Measurements from ENCODE around the gene R3HDM1.
"Not testable (repeated sequence)": the region's sequence is repeated elsewhere in the genome, so short reads cannot be mapped to it uniquely, and the experiment has no call there.

The R3HDM1 gene

GRCh38 chr2:135647836-135648579 is 116.7 kb downstream of the R3HDM1 start:
- DNase-seq, result no peak

DNA sequence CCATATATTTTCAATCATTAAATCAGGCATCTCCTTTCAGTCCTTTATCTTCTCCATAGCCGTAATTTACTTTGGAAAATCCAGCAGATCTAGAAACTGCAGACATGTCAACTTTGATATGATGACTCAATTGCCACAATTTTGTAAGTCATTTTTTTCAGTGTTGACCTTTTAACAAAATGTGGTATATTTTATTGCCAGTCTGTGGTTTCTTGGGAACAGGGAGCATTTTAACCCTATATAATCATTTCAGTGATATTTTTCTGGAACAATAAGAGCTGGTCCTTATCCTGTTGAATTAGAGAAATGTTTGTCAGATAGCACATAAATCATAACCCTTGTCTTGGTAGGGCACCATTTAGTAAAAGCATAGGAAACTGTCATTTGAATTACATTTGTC is 119.4 kb downstream of the R3HDM1 start:
- DNase-seq, result no peak

DNA sequence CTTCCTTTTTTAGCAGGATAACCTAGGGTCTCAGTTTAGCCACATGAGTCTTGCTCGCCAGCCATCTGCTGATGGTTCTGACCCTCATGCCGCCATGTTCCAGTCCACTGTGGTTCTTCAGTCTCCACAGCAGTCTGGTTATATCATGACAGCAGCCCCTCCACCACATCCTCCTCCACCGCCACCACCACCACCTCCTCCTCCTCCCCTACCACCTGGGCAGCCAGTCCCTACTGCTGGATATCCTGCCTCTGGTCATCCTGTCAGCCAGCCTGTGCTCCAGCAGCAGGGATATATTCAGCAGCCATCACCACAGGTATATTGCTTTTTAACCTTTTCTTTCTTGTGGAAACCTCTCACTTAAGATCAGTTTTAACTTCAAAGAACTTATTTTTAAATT is 120.4 kb downstream of the R3HDM1 start:
- DNase-seq, result no peak

- DNase-seq, result not testable (repeated sequence)
Measured at GRCh38 chr2:135654239-135654638, 123.0 kb downstream of the R3HDM1 start.

GRCh38 chr2:135657806-135658582 is 126.7 kb downstream of the R3HDM1 start:
- DNase-seq, result peak; percentile 36

DNA sequence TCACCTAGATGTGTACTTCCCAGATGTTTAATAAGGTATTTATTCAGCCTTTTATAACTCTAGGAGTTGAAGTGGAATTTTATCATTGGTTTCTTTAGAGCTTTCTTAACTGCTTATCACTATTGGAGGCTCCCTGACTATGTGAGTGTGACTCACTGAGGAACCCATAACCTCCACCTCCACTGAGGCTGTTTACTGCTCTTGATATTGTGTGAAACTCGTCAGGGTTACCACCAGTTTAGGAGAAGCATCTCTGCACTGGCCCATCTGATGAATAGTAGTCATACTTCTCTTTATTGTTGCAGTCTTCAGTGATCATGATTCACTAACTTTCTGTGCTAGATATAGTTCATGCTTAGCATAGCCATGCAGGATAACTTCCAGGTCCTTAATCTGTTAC is 130.8 kb downstream of the R3HDM1 start:
- DNase-seq, result no peak

DNA sequence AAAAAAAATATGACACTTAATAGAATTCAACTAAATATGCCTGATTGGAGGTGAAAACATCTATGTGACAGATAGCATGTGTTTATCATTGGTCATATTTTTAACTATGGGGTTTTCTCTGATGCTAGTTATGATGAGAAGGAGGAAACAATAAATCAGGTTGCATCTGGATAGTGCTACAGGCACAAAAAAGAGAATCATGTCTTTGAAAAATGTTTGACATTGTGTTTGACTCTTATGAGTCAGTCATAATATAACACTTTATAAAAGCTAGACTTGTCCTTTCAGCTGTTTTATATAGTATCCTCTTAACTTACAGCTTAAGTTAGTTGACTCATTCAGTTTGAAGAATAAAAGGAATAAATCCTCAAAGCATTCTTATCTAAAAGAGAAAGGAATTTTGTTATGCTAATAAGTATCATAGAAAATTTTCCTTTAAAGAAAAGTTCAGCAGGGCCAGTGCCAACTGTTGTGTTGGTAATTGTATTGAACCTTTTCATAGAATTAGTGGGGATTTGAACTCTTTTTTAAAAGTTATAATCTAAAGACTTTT is 131.9 kb downstream of the R3HDM1 start:
- DNase-seq, result no peak

GRCh38 chr2:135664623-135665068 is 133.4 kb downstream of the R3HDM1 start:
- no peak for DNase-seq

DNA sequence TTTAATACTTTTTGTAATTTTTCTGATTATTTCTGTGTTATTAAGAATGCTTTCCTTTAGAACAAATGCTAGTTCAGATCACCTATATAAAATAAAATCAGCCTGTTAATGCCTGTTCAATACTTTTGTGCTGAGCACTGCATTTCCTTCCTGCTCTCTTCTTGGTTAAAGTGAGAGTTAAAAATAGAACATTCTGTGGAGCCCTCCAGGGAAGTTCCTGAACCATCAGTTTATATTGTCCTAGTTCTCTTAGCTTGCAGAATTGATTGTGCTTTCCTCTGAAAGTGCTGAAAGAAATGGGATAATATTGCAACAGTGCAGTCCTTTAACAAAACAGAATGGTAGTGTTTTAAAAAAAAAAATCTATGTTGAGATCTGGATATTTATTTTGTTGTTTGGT is 135.8 kb downstream of the R3HDM1 start:
- no peak for DNase-seq

- no peak for DNase-seq
Measured at GRCh38 chr2:135674453-135674852, 143.2 kb downstream of the R3HDM1 start.

DNA sequence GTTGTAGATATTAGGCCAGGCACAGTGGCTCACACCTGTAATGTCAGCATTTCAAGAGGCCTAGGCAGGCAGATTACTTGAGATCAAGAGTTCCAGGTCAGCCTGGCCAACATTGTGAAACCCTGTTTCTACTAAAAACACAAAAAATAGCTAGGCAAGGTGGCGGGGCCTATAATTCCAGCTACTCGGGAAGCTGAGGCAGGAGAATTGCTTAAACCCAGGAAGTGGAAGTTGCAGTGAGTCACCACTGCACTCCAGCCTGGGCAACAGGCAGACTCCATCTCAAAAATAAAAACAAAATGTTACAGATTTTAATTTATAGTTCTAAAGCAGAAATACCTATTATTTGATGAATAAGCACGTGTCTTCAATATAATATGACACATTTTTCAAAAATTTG is 144.7 kb downstream of the R3HDM1 start:
- no peak for DNase-seq

GRCh38 chr2:135679125-135679524 is 147.8 kb downstream of the R3HDM1 start:
- DNase-seq, result no peak

GRCh38 chr2:135685361-135685760 is 154.1 kb downstream of the R3HDM1 start:
- DNase-seq, result no peak

GRCh38 chr2:135688978-135689377 is 157.7 kb downstream of the R3HDM1 start:
- DNase-seq, result no peak

DNA sequence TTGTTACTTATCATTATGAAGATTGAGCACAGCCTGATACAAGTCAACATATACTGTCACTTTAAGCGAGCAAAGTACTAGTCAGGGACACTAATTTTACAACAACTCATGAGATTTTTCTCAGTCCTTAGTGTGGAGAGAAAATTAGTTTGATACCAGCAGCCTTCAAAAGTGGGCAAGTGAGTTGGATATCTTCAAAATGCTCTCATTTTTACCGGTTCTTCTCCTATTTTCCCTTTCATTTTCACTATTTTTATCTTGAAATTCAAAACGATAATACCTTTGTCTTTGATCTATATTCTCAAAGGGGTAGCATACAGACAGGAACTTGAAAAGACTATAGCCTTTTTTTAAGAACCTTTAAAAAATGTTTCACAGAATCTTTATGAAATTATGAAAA is 158.4 kb downstream of the R3HDM1 start:
- DNase-seq, result no peak

GRCh38 chr2:135694711-135695110 is 163.4 kb downstream of the R3HDM1 start:
- no peak for DNase-seq

GRCh38 chr2:135698838-135699237 is 167.6 kb downstream of the R3HDM1 start:
- DNase-seq, result no peak

DNA sequence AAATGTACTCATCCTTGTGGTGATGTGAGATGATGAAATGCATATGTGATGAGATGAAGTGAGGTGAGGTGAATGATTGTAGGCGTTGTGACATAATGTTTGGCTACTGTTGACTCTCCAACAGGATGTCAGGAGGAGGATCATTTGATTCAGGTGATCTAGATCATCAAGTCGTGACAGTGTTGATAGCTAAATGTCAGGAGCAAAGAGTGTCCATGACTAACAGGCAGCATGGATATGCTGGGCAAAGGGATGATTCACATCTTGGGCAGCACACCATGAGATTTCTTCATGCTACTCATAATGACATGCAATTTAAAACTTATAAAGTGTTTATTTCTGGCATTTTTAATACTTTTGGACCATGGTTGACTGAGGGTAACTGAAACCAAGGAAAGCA is 170.2 kb downstream of the R3HDM1 start:
- DNase-seq, result no peak

DNA sequence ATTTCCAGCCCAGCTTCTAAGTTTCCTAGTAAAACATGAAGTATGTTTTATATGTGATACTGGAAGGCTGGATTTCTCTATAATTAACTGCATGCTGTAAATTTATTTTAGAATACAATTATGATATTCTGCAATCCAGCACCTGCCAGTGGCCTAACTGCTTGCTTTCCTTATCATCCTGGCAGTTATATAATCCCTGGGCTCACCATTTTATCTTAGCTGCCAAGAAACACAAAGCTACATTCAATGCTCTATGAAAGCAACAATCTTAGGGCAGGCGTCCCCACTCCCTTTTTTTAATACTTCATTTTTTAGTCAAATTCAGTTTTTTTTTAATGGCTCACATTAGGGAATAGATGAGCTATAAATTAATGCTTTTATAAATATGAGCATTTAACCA is 172.0 kb downstream of the R3HDM1 start:
- no peak for DNase-seq

GRCh38 chr2:135704075-135704474 is 172.8 kb downstream of the R3HDM1 start:
- DNase-seq, result not testable (repeated sequence)

GRCh38 chr2:135708159-135708558 is 176.9 kb downstream of the R3HDM1 start:
- DNase-seq, result no peak

DNA sequence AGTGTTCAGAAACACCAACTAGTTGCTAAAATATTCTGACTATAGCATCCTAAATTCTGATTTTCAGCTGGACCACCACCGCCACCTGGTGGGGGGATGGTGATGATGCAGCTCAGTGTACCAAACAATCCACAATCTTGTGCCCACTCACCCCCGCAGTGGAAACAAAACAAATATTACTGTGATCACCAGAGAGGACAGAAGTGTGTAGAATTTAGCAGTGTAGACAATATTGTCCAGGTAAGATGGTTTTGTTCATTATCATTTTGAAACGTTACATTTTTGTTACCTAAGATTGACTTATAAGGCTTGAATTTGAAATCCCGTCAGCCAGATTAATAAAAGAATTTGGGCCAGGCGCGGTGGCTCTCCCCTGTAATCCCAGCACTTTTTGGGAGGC is 178.7 kb downstream of the R3HDM1 start:
- DNase-seq, result peak; percentile 60

DNA sequence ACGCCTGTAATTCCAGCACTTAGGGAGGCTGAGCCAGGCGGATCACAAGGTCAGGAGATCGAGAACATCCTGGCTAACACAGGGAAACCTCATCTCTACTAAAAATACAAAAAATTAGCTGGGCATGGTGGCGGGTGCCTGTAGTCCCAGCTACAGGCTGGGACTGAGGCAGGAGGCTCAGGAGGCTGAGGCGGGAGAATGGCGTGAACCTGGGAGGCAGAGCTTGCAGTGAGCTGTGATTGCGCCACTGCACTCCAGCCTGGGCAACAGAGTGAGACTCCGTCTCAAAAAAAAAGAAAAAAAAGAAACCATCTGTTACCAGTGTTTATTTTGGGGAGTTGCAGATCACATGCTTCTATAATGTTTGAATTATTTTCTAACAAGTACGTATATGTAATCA is 183.8 kb downstream of the R3HDM1 start:
- DNase-seq, result not testable (repeated sequence)

Measured in effector CD4-positive, alpha-beta T cell (primary cell).